ENCODE data around the gene PDE4DIP.
A peak's percentile ranks its signal among the peaks of the same experiment; 100 is the strongest.
"Not testable (repeated sequence)": the region's sequence is repeated elsewhere in the genome, so short reads cannot be mapped to it uniquely, and the experiment has no call there.

PDE4DIP gene

GRCh38 chr1:148953730-148954129 is 109.5 kb downstream of the PDE4DIP start:
- not testable (repeated sequence) for H3K36me3 ChIP-seq (ENCODE audit: insufficient read depth, low read length); H3K4me1 ChIP-seq (ENCODE audit: control insufficient read depth, insufficient read depth, low read length, unreplicated experiment); H2AFZ ChIP-seq (ENCODE audit: low read length, unreplicated experiment); H3K27me3 ChIP-seq (ENCODE audit: insufficient read depth, low read length); H3K27ac ChIP-seq (ENCODE audit: low read depth, low read length)
- H3K79me2 ChIP-seq (ENCODE audit: control insufficient read depth, insufficient read depth, low read length, unreplicated experiment) = peaks cover 21% of the 10 kb centered on the region
- H3K4me3 ChIP-seq (ENCODE audit: low read depth, low read length) = peak overlapping the region; percentile 74

- H3K4me1 ChIP-seq (ENCODE audit: control insufficient read depth, insufficient read depth, low read length, unreplicated experiment); H3K36me3 ChIP-seq (ENCODE audit: insufficient read depth, low read length); H3K27ac ChIP-seq (ENCODE audit: low read depth, low read length); H2AFZ ChIP-seq (ENCODE audit: low read length, unreplicated experiment); H3K27me3 ChIP-seq (ENCODE audit: insufficient read depth, low read length): not testable (repeated sequence)
- peak overlapping the region; percentile 43; the same call in 1 of the 2 replicates for H3K4me3 ChIP-seq (ENCODE audit: low read depth, low read length)
- H3K79me2 ChIP-seq (ENCODE audit: control insufficient read depth, insufficient read depth, low read length, unreplicated experiment) = peaks cover 20% of the 10 kb centered on the region
These were observed 114.1 kb downstream of the PDE4DIP start for GRCh38 chr1:148958343-148958742.

GRCh38 chr1:148960212-148961000 is 116.2 kb downstream of the PDE4DIP start:
- not testable (repeated sequence) for H3K36me3 ChIP-seq (ENCODE audit: insufficient read depth, low read length); H3K27ac ChIP-seq (ENCODE audit: low read depth, low read length); H3K4me3 ChIP-seq (ENCODE audit: low read depth, low read length); H3K27me3 ChIP-seq (ENCODE audit: insufficient read depth, low read length); H2AFZ ChIP-seq (ENCODE audit: low read length, unreplicated experiment); H3K4me1 ChIP-seq (ENCODE audit: control insufficient read depth, insufficient read depth, low read length, unreplicated experiment); H3K79me2 ChIP-seq (ENCODE audit: control insufficient read depth, insufficient read depth, low read length, unreplicated experiment)

- H2AFZ ChIP-seq (ENCODE audit: low read length, unreplicated experiment); H3K79me2 ChIP-seq (ENCODE audit: control insufficient read depth, insufficient read depth, low read length, unreplicated experiment); H3K4me1 ChIP-seq (ENCODE audit: control insufficient read depth, insufficient read depth, low read length, unreplicated experiment); H3K4me3 ChIP-seq (ENCODE audit: low read depth, low read length); H3K27ac ChIP-seq (ENCODE audit: low read depth, low read length); H3K36me3 ChIP-seq (ENCODE audit: insufficient read depth, low read length); H3K27me3 ChIP-seq (ENCODE audit: insufficient read depth, low read length): not testable (repeated sequence)
These were observed 118.1 kb downstream of the PDE4DIP start for GRCh38 chr1:148962127-148962857.

GRCh38 chr1:148966084-148966483 is 121.9 kb downstream of the PDE4DIP start:
- not testable (repeated sequence) for H3K36me3 ChIP-seq (ENCODE audit: insufficient read depth, low read length); H2AFZ ChIP-seq (ENCODE audit: low read length, unreplicated experiment); H3K27me3 ChIP-seq (ENCODE audit: insufficient read depth, low read length); H3K79me2 ChIP-seq (ENCODE audit: control insufficient read depth, insufficient read depth, low read length, unreplicated experiment); H3K27ac ChIP-seq (ENCODE audit: low read depth, low read length); H3K4me3 ChIP-seq (ENCODE audit: low read depth, low read length); H3K4me1 ChIP-seq (ENCODE audit: control insufficient read depth, insufficient read depth, low read length, unreplicated experiment)

- H2AFZ ChIP-seq (ENCODE audit: low read length, unreplicated experiment); H3K4me1 ChIP-seq (ENCODE audit: control insufficient read depth, insufficient read depth, low read length, unreplicated experiment); H3K4me3 ChIP-seq (ENCODE audit: low read depth, low read length); H3K27me3 ChIP-seq (ENCODE audit: insufficient read depth, low read length); H3K79me2 ChIP-seq (ENCODE audit: control insufficient read depth, insufficient read depth, low read length, unreplicated experiment); H3K27ac ChIP-seq (ENCODE audit: low read depth, low read length); H3K36me3 ChIP-seq (ENCODE audit: insufficient read depth, low read length): not testable (repeated sequence)
These were observed 123.4 kb downstream of the PDE4DIP start for GRCh38 chr1:148967580-148967979.

- H3K27ac ChIP-seq (ENCODE audit: low read depth, low read length); H3K36me3 ChIP-seq (ENCODE audit: insufficient read depth, low read length); H3K79me2 ChIP-seq (ENCODE audit: control insufficient read depth, insufficient read depth, low read length, unreplicated experiment); H3K4me1 ChIP-seq (ENCODE audit: control insufficient read depth, insufficient read depth, low read length, unreplicated experiment); H3K27me3 ChIP-seq (ENCODE audit: insufficient read depth, low read length); H3K4me3 ChIP-seq (ENCODE audit: low read depth, low read length); H2AFZ ChIP-seq (ENCODE audit: low read length, unreplicated experiment): not testable (repeated sequence)
These were observed 124.5 kb downstream of the PDE4DIP start for GRCh38 chr1:148968682-148969081.

- H3K4me1 ChIP-seq (ENCODE audit: control insufficient read depth, insufficient read depth, low read length, unreplicated experiment); H3K36me3 ChIP-seq (ENCODE audit: insufficient read depth, low read length); H2AFZ ChIP-seq (ENCODE audit: low read length, unreplicated experiment); H3K27ac ChIP-seq (ENCODE audit: low read depth, low read length); H3K79me2 ChIP-seq (ENCODE audit: control insufficient read depth, insufficient read depth, low read length, unreplicated experiment); H3K27me3 ChIP-seq (ENCODE audit: insufficient read depth, low read length); H3K4me3 ChIP-seq (ENCODE audit: low read depth, low read length): not testable (repeated sequence)
These were observed 124.9 kb downstream of the PDE4DIP start for GRCh38 chr1:148969126-148969525.

GRCh38 chr1:148975453-148975852 is 131.2 kb downstream of the PDE4DIP start:
- not testable (repeated sequence) for H3K79me2 ChIP-seq (ENCODE audit: control insufficient read depth, insufficient read depth, low read length, unreplicated experiment); H3K27me3 ChIP-seq (ENCODE audit: insufficient read depth, low read length); H2AFZ ChIP-seq (ENCODE audit: low read length, unreplicated experiment); H3K4me3 ChIP-seq (ENCODE audit: low read depth, low read length); H3K4me1 ChIP-seq (ENCODE audit: control insufficient read depth, insufficient read depth, low read length, unreplicated experiment)
- H3K36me3 ChIP-seq (ENCODE audit: insufficient read depth, low read length) = peaks cover 25% of the 10 kb centered on the region
- H3K27ac ChIP-seq (ENCODE audit: low read depth, low read length) = peak overlapping the region; percentile 89

- H3K36me3 ChIP-seq (ENCODE audit: insufficient read depth, low read length) = peaks cover 31% of the 10 kb centered on the region
- not testable (repeated sequence) for H3K4me3 ChIP-seq (ENCODE audit: low read depth, low read length); H2AFZ ChIP-seq (ENCODE audit: low read length, unreplicated experiment); H3K79me2 ChIP-seq (ENCODE audit: control insufficient read depth, insufficient read depth, low read length, unreplicated experiment); H3K4me1 ChIP-seq (ENCODE audit: control insufficient read depth, insufficient read depth, low read length, unreplicated experiment); H3K27me3 ChIP-seq (ENCODE audit: insufficient read depth, low read length)
- H3K27ac ChIP-seq (ENCODE audit: low read depth, low read length) = peak overlapping the region; percentile 89
These were observed 131.8 kb downstream of the PDE4DIP start for GRCh38 chr1:148975866-148976537.

- not testable (repeated sequence) for H3K27me3 ChIP-seq (ENCODE audit: insufficient read depth, low read length); H3K27ac ChIP-seq (ENCODE audit: low read depth, low read length); H3K79me2 ChIP-seq (ENCODE audit: control insufficient read depth, insufficient read depth, low read length, unreplicated experiment); H3K4me1 ChIP-seq (ENCODE audit: control insufficient read depth, insufficient read depth, low read length, unreplicated experiment); H2AFZ ChIP-seq (ENCODE audit: low read length, unreplicated experiment); H3K4me3 ChIP-seq (ENCODE audit: low read depth, low read length)
- peaks cover 38% of the 10 kb centered on the region for H3K36me3 ChIP-seq (ENCODE audit: insufficient read depth, low read length)
These were observed 133.6 kb downstream of the PDE4DIP start for GRCh38 chr1:148977785-148978184.

Measured in ACC112 (cell line).